GM12878 (cell line): ENCODE results near the gene DYRK1B.

Experiments
- BRCA1 ChIP-seq: IDR thresholded peaks from 2 replicates; pipeline ENCODE4 v1.6.1; 2011; ENCODE audit warnings: low read depth, low read length, improper control_type of control experiment
- CHD2 ChIP-seq: IDR thresholded peaks from 2 replicates; pipeline ENCODE4 v1.6.1; 2011; ENCODE audit warnings: low read depth, low read length, improper control_type of control experiment, borderline replicate concordance
- CTCF ChIP-seq, 3 experiments: IDR thresholded peaks in 2 of 3; conservative IDR thresholded peaks in 1 of 3; 2 replicates each; pipeline ENCODE4 v1.5.1; 2011; ENCODE audit warnings: low read depth in 3 of 3, low read length in 3 of 3, mild to moderate bottlenecking in 3 of 3, control low read depth in 2 of 3, moderate library complexity in 2 of 3, inconsistent platforms in 1 of 3, mixed read lengths in 1 of 3; ENCODE audit not compliant: control insufficient read depth in 2 of 3, insufficient read depth in 1 of 3; ENCODE audit errors: extremely low read depth in 1 of 3
- EZH2 ChIP-seq: IDR thresholded peaks from 2 replicates; pipeline ENCODE4 v1.6.1; 2012; ENCODE audit warnings: low read depth, mild to moderate bottlenecking, control low read depth, inconsistent platforms, low read length, borderline replicate concordance; ENCODE audit not compliant: control insufficient read depth
- SP1 ChIP-seq: IDR thresholded peaks from one replicate; pipeline ENCODE4 v1.6.1; 2011; ENCODE audit warnings: low read depth, low read length
- STAT1 ChIP-seq: fragments of 450-650 bp; conservative IDR thresholded peaks from 2 replicates; pipeline ENCODE4 v1.6.1; 2014; ENCODE audit warnings: antibody characterized with exemption, mild to moderate bottlenecking

GRCh38 chr19:39817888-39818561 is 15.9 kb downstream of the DYRK1B start:
- TF ChIP-seq CTCF (IDR thresholded peaks at IDR 0.05 in 2 of 3, conservative IDR thresholded peaks at IDR 0.05 in 1 of 3; ENCODE audit: control insufficient read depth in 2 of 3, extremely low read depth in 1 of 3, insufficient read depth in 1 of 3, low read depth in 3 of 3, low read length in 3 of 3): no peak
- no peak for TF ChIP-seq EZH2
- TF ChIP-seq STAT1: no peak
- no peak for TF ChIP-seq CHD2
- TF ChIP-seq SP1: no peak
- no peak for TF ChIP-seq BRCA1
